OCI-LY7 (cell line): ENCODE measurements around the gene RAB21. TPM values are rescaled to one million over a fixed set of nuclear protein-coding genes. Genes with fewer than 3 reads are reported as not detected.
"Not testable (repeated sequence)": the region's sequence is repeated elsewhere in the genome, so short reads cannot be mapped to it uniquely, and the experiment has no call there.

Experiments
- BruUV-seq: library from RNA; stranded (reverse); fragments of 400-500 nt; replicated peaks from 2 replicates; lab custom pipeline; 2021; lab: Mats Ljungman, UMichigan
- CTCF ChIA-PET: fragments of 300-600 bp; sonication (Branson Sonifier 250); formaldehyde crosslinking; loops from one replicate; lab custom pipeline; 2022; ENCODE audit warnings: antibody characterized with exemption; ENCODE audit not compliant: unreplicated experiment; lab: Charles Lee
- POLR2A ChIA-PET: fragments of 300-600 bp; sonication (Branson Sonifier 250); formaldehyde crosslinking; loops from one replicate; lab custom pipeline; 2022; ENCODE audit warnings: antibody characterized with exemption; lab: Charles Lee
- DNase-seq: peaks from one replicate; pipeline ENCODE4 v3.0.0-alpha.2; 2015; ENCODE audit warnings: low spot score
- H2AFZ ChIP-seq: fragments of 200-600 bp; sonication (generic), shearing (Covaris generic); 2 replicates; pipeline ENCODE4 v1.6.1; 2014; ENCODE audit warnings: mild to moderate bottlenecking, antibody characterized with exemption, low read length, moderate library complexity
- H3K27ac ChIP-seq: fragments of 200-600 bp; sonication (generic); 2 replicates; pipeline ENCODE4 v1.5.1; 2014; ENCODE audit warnings: mixed run types, low read depth, mild to moderate bottlenecking, moderate library complexity, low read length, inconsistent platforms; ENCODE audit not compliant: poor library complexity, severe bottlenecking
- H3K36me3 ChIP-seq: fragments of 200-600 bp; sonication (generic); 2 replicates; pipeline ENCODE4 v1.6.1; 2014; ENCODE audit warnings: mild to moderate bottlenecking, antibody characterized with exemption, low read length, moderate library complexity, mixed read lengths; ENCODE audit not compliant: insufficient read depth
- H3K4me1 ChIP-seq: fragments of 200-600 bp; sonication (generic); 2 replicates; pipeline ENCODE4 v1.5.1; 2014; ENCODE audit warnings: mild to moderate bottlenecking, low read length; ENCODE audit not compliant: insufficient read depth, poor library complexity, severe bottlenecking
- H3K4me2 ChIP-seq: fragments of 200-600 bp; sonication (generic); 2 replicates; pipeline ENCODE4 v1.6.1; 2014; ENCODE audit warnings: mild to moderate bottlenecking, low read length
- H3K4me3 ChIP-seq: fragments of 200-600 bp; sonication (generic); 2 replicates; pipeline ENCODE4 v1.5.1; 2014; ENCODE audit warnings: mild to moderate bottlenecking, low read depth, low read length; ENCODE audit not compliant: poor library complexity, severe bottlenecking
- H3K79me2 ChIP-seq: fragments of 200-600 bp; sonication (generic); 2 replicates; pipeline ENCODE4 v1.6.1; 2016; ENCODE audit warnings: low read depth, mild to moderate bottlenecking, low read length, moderate library complexity, mixed read lengths; ENCODE audit not compliant: insufficient read depth
- H3K9me2 ChIP-seq: fragments of 200-600 bp; sonication (generic); 2 replicates; pipeline ENCODE4 v1.6.1; 2016; ENCODE audit warnings: mild to moderate bottlenecking, low read length, mixed read lengths; ENCODE audit not compliant: insufficient read depth
- H3K9me3 ChIP-seq: fragments of 200-600 bp; sonication (generic); 2 replicates; pipeline ENCODE4 v1.6.1; 2014; ENCODE audit warnings: mild to moderate bottlenecking, mixed run types, low read length, mixed read lengths
- H4K20me1 ChIP-seq: fragments of 200-600 bp; sonication (generic); 2 replicates; pipeline ENCODE4 v1.6.1; 2014; ENCODE audit warnings: mild to moderate bottlenecking, antibody characterized with exemption, low read length, moderate library complexity, mixed read lengths; ENCODE audit not compliant: insufficient read depth
- EZH2phosphoT487 ChIP-seq: fragments of 200-600 bp; sonication (generic); IDR thresholded peaks from 2 replicates; pipeline ENCODE4 v1.6.1; 2018; ENCODE audit warnings: low read depth, borderline replicate concordance, mild to moderate bottlenecking, mixed run types, antibody characterized with exemption, low read length, moderate library complexity, mixed read lengths
- intact Hi-C: fragments of 100-400 bp; cut with micrococcal nuclease; formaldehyde crosslinking; loops from one replicate; pipeline ENCODE4 v1.10.0; 2022; ENCODE audit not compliant: unreplicated experiment
- total RNA-seq, 2 experiments: library from RNA; depleted of rRNA in 1 of 2; stranded (reverse); fragments of >200 nt in 1 of 2; shearing (Covaris generic) in 1 of 2; gene quantifications; 2 replicates each; pipeline ENCODE4 v1.2.3, GENCODE V29; 2014 to 2022
- TF ChIP-seq, protein P1 (sequence below): fragments of 200-600 bp; sonication (generic); conservative IDR thresholded peaks from 2 replicates; pipeline ENCODE4 v1.5.1; 2014; ENCODE audit warnings: mild to moderate bottlenecking, antibody characterized with exemption, low read length, moderate library complexity, mixed read lengths

RAB21 gene
- total RNA-seq, 2 experiments from 2014 or later: 18.2 to 46.6 TPM

DNA sequence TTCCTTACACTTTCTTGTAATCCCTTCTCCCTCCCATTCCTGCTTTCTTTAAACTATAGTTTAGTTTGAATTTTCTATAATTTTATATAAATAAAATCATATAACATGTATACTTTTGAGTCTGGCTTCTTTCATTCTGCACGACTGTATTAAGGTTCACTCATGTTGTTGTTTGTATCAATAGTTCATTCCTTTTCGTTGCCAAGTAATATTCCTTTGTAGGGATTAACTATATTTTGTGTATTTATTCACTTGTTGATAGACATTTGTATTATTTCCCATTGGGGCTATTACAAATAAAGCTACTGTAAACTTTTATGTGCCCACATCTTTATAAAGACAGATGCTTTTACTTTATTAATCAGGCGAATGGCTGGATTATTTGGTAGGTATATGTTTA, 45.5 kb downstream of the RAB21 start:
- Histone ChIP-seq H3K9me2 (no peaks in the 10 kb centered on the region), H4K20me1 (no peaks in the 10 kb centered on the region), H3K36me3 (no peaks in the 10 kb centered on the region), H2AFZ (no peak overlapping the region), H3K27ac (no peak overlapping the region), H3K4me1 (no peaks in the 10 kb centered on the region), H3K4me3 (no peak overlapping the region), H3K4me2 (no peak overlapping the region), H3K9me3 (no peaks in the 10 kb centered on the region), H3K79me2 (no peaks in the 10 kb centered on the region)
- TF ChIP-seq, protein P1, sequence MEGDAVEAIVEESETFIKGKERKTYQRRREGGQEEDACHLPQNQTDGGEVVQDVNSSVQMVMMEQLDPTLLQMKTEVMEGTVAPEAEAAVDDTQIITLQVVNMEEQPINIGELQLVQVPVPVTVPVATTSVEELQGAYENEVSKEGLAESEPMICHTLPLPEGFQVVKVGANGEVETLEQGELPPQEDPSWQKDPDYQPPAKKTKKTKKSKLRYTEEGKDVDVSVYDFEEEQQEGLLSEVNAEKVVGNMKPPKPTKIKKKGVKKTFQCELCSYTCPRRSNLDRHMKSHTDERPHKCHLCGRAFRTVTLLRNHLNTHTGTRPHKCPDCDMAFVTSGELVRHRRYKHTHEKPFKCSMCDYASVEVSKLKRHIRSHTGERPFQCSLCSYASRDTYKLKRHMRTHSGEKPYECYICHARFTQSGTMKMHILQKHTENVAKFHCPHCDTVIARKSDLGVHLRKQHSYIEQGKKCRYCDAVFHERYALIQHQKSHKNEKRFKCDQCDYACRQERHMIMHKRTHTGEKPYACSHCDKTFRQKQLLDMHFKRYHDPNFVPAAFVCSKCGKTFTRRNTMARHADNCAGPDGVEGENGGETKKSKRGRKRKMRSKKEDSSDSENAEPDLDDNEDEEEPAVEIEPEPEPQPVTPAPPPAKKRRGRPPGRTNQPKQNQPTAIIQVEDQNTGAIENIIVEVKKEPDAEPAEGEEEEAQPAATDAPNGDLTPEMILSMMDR: no peak
- BruUV-seq: no TSS peak
- intact Hi-C loops: no loop called here
- CTCF ChIA-PET: no interaction called here
- no peak for DNase-seq
- POLR2A ChIA-PET: no interaction called here

DNA sequence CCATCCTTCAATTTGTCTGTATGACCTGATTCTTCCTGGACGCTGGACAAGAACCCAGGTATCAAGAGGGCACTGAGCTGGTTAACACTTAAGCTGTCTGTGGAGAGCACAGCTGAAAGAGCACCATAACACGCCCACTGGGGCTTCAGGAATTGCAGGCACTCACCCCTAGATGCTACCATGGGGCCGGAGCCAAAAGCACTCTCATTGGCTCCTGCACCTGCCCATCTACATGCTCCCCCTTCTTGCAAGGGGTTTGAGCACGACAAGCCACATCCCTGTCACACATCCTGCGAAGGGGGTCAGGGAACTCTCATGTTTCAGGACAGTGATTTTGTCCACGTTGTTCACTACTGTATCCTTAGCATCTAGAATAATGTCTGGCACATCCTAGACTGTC, 49.8 kb downstream of the RAB21 start:
- no peak overlapping the region for H3K27ac ChIP-seq
- H4K20me1 ChIP-seq: no peaks in the 10 kb centered on the region
- no peaks in the 10 kb centered on the region for H3K4me1 ChIP-seq
- ChIA-PET POLR2A (no interaction called here), CTCF (no interaction called here)
- no peak overlapping the region for H3K4me3 ChIP-seq
- DNase-seq: no peak
- no peaks in the 10 kb centered on the region for H3K9me2 ChIP-seq
- intact Hi-C loops: no loop called here
- no peaks in the 10 kb centered on the region for H3K79me2 ChIP-seq
- H3K36me3 ChIP-seq: no peaks in the 10 kb centered on the region
- no peaks in the 10 kb centered on the region for H3K9me3 ChIP-seq
- no peak overlapping the region for H3K4me2 ChIP-seq
- no peak overlapping the region for H2AFZ ChIP-seq
- BruUV-seq: no TSS peak
- no peak for TF ChIP-seq EZH2phosphoT487
- TF ChIP-seq, protein P1: no peak

DNA sequence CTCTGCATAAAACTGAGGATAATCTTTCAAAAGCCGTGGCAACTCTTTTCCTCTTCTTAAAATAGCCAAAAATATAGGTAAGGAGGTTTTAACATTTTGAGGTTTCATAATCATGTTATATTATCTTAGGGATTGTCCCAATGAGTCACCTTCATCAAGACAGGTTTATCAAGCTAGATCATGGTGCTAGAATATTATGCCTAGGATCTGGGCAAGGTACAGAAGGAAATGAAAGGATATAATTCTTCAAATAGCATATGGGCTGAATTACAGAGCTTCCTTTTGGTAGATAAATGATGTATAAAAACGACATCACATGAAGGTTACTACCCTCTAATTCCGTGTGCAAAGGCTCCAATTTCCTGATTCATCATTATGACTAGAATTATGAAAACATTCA, 56.3 kb downstream of the RAB21 start:
- no peak overlapping the region for H3K4me2 ChIP-seq
- H3K4me1 ChIP-seq: no peaks in the 10 kb centered on the region
- no TSS peak for BruUV-seq
- POLR2A ChIA-PET: interaction anchor here (0.6 kb wide), 1 partner anchor 408 kb away, joined by 4 read pairs; no protein-coding TSS in a partner anchor
- H2AFZ ChIP-seq: no peak overlapping the region
- intact Hi-C loops: no loop called here
- H3K79me2 ChIP-seq: no peaks in the 10 kb centered on the region
- no peak for TF ChIP-seq EZH2phosphoT487
- TF ChIP-seq, protein P1: no peak
- no peaks in the 10 kb centered on the region for H3K9me3 ChIP-seq
- no peaks in the 10 kb centered on the region for H4K20me1 ChIP-seq
- H3K9me2 ChIP-seq: no peaks in the 10 kb centered on the region
- CTCF ChIA-PET: no interaction called here
- DNase-seq: no peak
- H3K4me3 ChIP-seq: no peak overlapping the region
- H3K27ac ChIP-seq: no peak overlapping the region
- no peaks in the 10 kb centered on the region for H3K36me3 ChIP-seq

DNA sequence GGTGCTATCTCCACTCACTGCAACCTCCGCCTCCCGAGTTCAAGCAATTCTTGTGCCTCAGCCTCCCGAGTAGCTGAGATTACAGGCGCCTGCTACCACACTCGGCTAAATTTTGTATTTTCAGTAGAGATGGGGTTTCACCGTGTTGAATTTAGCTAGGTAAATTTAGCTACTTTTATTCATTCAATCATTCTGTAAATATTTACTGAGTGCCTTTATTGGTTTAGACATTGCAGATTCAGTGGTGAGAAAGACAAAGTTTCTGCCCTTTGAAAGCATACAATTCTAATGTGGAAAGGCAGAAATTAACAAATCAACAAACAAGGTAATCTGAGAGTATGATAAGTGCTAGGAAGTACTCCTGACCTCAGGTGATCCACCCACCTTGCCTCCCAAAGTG, 60.6 kb downstream of the RAB21 start:
- CTCF ChIA-PET, H3K27ac ChIP-seq, H3K9me2 ChIP-seq, POLR2A ChIA-PET, H3K36me3 ChIP-seq, H2AFZ ChIP-seq, DNase-seq, H3K9me3 ChIP-seq, H3K4me2 ChIP-seq, BruUV-seq, H4K20me1 ChIP-seq, intact Hi-C loops, H3K79me2 ChIP-seq, H3K4me3 ChIP-seq, H3K4me1 ChIP-seq: not testable (repeated sequence)
